ENCODE data around the gene MAN1C1. TPM values are rescaled to one million over a fixed set of nuclear protein-coding genes. Genes with fewer than 3 reads are reported as not detected.

The MAN1C1 gene
- total RNA-seq, 1 experiment from 2014 or later: 9.3 TPM

- H3K56ac ChIP-seq (ENCODE audit: insufficient read length, low read depth, low read length): no peak overlapping the region
- H3K9ac ChIP-seq (ENCODE audit: extremely low read depth, insufficient read length, low read length): no peak overlapping the region
- no peak overlapping the region for H4K5ac ChIP-seq (ENCODE audit: insufficient read length, low read depth, low read length)
- H2AK5ac ChIP-seq (ENCODE audit: insufficient read length, low read length): no peak overlapping the region
- H4K20me1 ChIP-seq (ENCODE audit: control insufficient read depth, insufficient read depth, insufficient read length): no peaks in the 10 kb centered on the region
- H3K18ac ChIP-seq (ENCODE audit: insufficient read length, low read depth, low read length): no peak overlapping the region
- peaks cover 3% of the 10 kb centered on the region; the same call in 1 of the 2 replicates for H3K4me1 ChIP-seq (ENCODE audit: insufficient read depth, low read length)
- H3K27ac ChIP-seq (ENCODE audit: insufficient read length, low read depth, low read length): no peak overlapping the region
- H3K79me2 ChIP-seq (ENCODE audit: insufficient read depth, low read length): no peaks in the 10 kb centered on the region
- Mint-ChIP-seq H3K27ac (peak overlapping the region in 2 of 3 experiments; percentile 20 to 69; a peak in 3 of 7 replicates), H3K9me3 (no peaks in the 10 kb centered on the region), H3K36me3 (ENCODE audit: insufficient read depth in 1 of 3, low read depth in 3 of 3) (no peaks in the 10 kb centered on the region), H3K4me1 (peaks cover 49 to 64% of the 10 kb centered on the region in 2 experiments), H3K4me3 (no peak overlapping the region), H3K27me3 (ENCODE audit: low read depth) (no peaks in the 10 kb centered on the region; the same call in none of the 2 replicates)
- H2BK120ac ChIP-seq (ENCODE audit: low read depth, low read length, poor library complexity, severe bottlenecking): no peak overlapping the region
- no peaks in the 10 kb centered on the region for H3K23me2 ChIP-seq (ENCODE audit: insufficient read length, low read depth, low read length, poor library complexity, severe bottlenecking)
- H3K9me3 ChIP-seq (ENCODE audit: control insufficient read depth, low read depth, low read length): no peaks in the 10 kb centered on the region
- TF ChIP-seq, protein P1, sequence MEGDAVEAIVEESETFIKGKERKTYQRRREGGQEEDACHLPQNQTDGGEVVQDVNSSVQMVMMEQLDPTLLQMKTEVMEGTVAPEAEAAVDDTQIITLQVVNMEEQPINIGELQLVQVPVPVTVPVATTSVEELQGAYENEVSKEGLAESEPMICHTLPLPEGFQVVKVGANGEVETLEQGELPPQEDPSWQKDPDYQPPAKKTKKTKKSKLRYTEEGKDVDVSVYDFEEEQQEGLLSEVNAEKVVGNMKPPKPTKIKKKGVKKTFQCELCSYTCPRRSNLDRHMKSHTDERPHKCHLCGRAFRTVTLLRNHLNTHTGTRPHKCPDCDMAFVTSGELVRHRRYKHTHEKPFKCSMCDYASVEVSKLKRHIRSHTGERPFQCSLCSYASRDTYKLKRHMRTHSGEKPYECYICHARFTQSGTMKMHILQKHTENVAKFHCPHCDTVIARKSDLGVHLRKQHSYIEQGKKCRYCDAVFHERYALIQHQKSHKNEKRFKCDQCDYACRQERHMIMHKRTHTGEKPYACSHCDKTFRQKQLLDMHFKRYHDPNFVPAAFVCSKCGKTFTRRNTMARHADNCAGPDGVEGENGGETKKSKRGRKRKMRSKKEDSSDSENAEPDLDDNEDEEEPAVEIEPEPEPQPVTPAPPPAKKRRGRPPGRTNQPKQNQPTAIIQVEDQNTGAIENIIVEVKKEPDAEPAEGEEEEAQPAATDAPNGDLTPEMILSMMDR (conservative IDR thresholded peaks at IDR 0.05): no peak
- no peak for DNase-seq
- no peak overlapping the region for H3K4me2 ChIP-seq (ENCODE audit: insufficient read depth, insufficient read length, low read length)
- H2AFZ ChIP-seq (ENCODE audit: low read length): no peak overlapping the region
- H2BK5ac ChIP-seq (ENCODE audit: insufficient read length, low read length): no peak overlapping the region
- H2BK15ac ChIP-seq (ENCODE audit: low read depth, low read length): no peak overlapping the region
- H2BK20ac ChIP-seq (ENCODE audit: low read depth, low read length, poor library complexity, severe bottlenecking): no peak overlapping the region
- H3K14ac ChIP-seq (ENCODE audit: insufficient read depth, low read length): no peak overlapping the region
- no peak overlapping the region for H2BK12ac ChIP-seq (ENCODE audit: insufficient read length, low read depth, low read length)
- H3K4ac ChIP-seq (ENCODE audit: low read depth, low read length): no peak overlapping the region
- H3K27me3 ChIP-seq (ENCODE audit: insufficient read depth, low read length): no peaks in the 10 kb centered on the region
- no peak overlapping the region for H3T11ph ChIP-seq (ENCODE audit: low read length)
- no peak overlapping the region for H3K23ac ChIP-seq (ENCODE audit: insufficient read length, low read depth, low read length)
- no CpG with 5 or more reads among the region's 2 CpGs for WGBS (ENCODE audit: extremely low coverage, insufficient read length, low lambda C conversion rate)
- no peaks in the 10 kb centered on the region for H3K79me1 ChIP-seq (ENCODE audit: insufficient read depth, low read depth, low read length, poor library complexity, severe bottlenecking)
- no peak overlapping the region for H4K8ac ChIP-seq (replicated peaks; ENCODE audit: insufficient read length, low read depth, low read length)
- H4K91ac ChIP-seq (ENCODE audit: insufficient read length, low read depth, low read length): no peak overlapping the region
Observed at GRCh38 chr1:25724966-25725365, 108.4 kb downstream of the MAN1C1 start.
